ENCODE measurements around the gene DNAJC19.
"Not testable (repeated sequence)": the region's sequence is repeated elsewhere in the genome, so short reads cannot be mapped to it uniquely, and the experiment has no call there.

The DNAJC19 gene
- total RNA-seq, result 16.2 to 36.8 reads per million in 2 donors

DNA sequence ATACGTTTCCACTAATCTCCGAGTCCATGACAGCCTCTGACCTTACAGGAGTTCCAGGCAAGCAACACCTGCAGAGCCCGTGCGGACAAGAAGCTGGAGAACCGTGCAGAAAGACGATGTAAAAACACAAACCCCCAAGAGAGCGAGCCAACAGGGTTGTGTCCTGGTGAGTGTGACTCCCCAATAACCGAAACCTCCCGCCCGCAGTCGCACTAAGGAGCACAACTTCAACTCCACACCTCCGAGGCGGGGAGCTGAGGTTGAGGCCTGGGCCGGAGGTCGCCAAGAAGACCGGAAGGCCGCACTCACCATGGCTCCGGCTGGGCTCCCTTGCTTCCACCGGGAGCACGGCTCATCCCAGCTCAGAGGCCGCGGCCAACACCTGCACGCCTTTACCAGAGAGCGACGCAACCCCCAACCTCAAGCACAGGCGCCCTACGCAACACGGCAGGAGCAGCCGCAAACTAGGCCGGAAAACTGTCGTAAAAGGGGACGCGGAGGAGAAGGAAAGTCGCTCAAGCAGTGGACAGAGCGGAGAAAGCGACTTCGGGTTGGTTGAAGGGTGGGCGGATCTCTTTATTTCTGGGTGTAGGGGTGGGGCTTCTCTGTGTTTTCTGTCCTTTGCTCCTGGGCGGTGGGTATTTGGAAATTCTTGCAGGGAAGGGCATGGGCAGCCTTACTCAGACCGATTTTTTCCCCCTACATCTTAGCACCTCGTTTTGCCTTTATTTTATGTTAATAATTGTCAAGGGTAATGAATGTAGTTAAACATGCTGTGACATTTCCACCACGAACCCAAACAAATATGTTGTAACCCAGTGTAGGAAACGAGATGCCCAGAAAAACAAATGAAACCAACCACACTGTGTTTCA is at the start of gene DNAJC19:
DNAJC19 (minus strand) TSS at position 446 of the 873 bp plus-strand sequence; CDS start at position 312, 134 bp downstream.
- DNase-seq, result peak; percentile 84

DNA sequence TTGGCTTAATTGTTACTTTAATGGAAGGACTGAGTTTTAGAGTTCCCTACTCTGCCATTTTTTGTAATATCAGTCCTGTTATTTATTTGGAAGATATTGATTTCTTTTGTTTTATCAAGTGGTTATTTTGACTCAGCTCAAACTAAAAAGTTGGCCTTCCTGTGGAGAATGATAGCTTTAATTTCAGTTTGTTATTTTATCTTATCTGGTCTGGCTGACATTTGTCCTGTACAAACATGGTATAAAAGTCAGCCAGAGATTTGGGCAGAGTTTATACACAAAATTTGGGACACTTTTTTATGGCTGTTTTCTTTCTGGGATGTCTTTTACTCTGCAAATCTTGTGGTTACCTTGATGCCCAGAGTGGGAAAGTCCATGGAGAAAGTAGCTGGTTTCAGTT is 41.4 kb upstream of the DNAJC19 start:
- DNase-seq, result no peak

DNA sequence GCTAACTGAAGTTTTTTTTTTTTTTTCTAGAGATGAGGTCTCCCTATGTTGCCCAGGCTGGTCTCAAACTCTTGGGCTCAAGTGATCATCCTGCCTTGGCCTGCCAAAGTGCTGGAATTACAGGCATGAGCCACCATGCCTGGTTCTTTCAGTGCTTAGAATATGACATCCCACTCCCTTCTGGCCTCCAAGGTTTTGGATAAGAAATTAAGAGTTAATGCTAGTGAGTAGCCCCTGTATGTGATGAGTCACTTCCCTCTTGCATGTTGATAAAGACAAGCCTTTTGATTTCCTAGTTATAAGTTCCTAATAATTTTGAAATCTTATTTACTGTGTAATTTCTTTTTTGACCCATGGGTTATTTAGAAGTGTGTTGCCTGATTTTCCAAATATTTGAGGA is 35.7 kb upstream of the DNAJC19 start:
- no peak for DNase-seq

DNA sequence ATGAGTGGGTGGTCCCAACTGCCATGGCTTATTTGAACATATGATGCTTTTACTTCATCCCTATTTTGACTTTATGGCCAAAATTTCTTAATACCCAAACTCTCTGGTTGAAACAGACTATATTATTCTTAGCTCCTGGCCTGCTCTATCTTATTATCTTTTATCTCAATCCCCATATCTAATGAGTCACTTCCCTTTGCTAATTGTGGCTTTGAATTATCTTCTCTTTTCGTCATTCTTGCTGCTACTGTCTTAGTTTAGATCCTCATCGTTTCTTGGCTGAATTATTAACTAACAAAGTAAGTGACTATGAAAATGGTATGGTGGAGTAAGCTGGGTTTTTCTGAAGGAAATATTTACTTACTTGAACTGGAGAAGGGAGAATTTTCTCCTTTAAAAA is 28.2 kb upstream of the DNAJC19 start:
- DNase-seq, result no peak

DNA sequence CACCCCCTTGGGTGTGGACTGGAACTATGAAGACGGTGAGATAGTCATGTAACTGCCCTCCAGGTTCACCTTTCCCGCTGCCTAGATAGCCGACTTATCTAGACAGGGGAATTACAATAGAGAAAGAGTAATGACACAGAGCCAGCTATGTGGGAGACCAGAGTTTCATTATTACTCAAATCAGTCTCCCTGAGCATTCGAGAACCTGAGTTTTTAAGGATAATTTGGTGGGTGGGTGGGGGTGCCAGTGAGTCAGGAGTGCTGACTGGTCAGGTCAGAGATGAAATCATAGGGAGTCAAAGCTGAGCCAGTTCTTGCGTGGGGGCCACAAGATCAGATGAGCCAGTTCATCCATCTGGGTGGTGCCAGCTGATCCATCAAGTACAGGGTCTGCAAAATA is 19.7 kb upstream of the DNAJC19 start:
- no peak for DNase-seq

DNA sequence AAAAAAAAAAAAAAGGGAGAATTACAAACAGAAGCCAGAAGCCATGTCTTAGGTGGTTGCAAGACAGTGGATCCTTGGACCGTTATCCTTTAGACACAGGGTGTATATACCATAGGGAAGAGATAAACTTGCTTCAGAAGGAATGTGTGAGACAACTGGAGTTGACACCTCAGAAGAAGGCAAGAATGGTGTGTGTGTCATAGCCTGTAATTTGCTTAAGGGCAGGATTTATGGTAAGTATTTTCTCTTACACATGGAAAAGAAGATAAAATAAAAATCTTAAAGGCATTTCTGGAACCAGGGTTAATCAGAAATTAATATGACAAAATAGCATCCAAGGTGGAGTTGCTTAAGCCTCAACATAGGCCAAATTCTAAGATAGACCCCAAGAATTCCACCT is 19.3 kb upstream of the DNAJC19 start:
- no peak for DNase-seq

DNA sequence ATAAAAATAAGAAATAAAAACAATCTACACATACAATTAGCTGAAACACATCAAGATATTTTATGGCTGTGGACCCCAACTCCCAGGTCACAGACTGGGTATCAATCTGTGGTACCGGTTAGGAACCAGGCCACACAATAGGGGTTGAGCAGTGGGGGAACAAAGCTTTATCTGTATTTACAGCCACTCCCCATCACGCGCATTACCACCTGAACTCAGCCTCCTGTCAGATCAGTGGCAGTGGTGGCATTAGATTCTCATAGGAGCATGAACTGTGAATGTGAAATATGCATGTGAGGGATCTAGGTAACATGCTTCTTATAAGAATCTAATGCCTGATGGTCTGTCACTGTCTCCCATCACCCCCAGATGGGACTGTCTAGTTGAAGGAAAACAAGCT is 17.7 kb upstream of the DNAJC19 start:
- DNase-seq, result no peak

DNA sequence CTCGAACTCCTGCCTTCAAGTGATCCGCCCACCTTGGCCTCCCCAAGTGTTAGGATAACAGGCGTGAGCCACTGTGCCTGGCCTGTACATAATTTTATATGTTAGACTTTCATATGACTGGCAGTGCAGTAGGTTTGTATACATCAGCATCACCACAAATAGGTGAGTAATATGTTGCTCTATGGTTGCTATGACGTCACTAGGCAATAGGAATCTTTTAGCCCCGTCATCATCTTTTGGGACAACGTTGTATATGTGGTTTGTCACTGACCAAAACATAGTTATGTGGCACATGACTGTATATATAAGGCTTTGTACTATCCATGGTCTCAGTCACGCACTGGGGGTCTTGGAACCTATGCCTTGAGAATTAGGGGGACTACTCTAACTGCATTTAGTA is 17.0 kb upstream of the DNAJC19 start:
- no peak for DNase-seq

DNA sequence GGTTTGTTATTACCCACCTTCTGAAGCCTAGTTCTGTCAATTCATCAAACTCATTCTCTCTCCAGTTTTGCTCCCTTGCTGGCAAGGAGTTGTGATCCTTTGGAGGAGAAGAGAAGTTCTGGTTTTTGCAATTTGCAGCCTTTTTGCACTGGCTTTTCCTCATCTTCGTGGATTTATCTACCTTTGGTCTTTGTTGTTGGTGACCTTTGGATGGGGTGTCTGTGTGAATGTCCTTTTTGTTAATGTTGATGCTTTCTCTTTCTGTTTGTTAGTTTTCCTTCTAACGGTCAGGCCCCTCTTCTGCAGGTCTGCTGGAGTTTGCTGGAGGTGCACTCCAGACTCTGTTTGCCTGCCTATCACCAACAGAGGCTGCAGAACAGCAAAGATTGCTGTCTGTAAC is 13.9 kb upstream of the DNAJC19 start:
- not testable (repeated sequence) for DNase-seq

DNA sequence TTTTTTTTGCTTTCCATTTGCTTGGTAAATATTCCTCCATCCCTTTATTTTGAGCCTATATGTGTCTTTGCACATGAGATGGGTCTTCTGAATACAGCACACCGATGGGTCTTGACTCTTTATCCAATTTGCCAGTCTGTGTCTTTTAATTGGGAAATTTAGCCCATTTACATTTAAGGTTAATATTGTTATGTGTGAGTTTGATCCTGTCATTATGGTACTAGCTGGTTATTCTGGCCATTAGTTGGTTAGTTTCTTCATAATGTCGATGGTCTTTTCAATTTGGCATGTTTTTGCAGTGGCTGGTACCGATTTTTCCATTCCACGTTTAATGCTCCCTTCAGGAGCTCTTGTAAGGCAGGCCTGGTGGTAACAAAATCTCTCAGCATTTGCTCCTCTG is 12.8 kb upstream of the DNAJC19 start:
- DNase-seq, result not testable (repeated sequence)

DNA sequence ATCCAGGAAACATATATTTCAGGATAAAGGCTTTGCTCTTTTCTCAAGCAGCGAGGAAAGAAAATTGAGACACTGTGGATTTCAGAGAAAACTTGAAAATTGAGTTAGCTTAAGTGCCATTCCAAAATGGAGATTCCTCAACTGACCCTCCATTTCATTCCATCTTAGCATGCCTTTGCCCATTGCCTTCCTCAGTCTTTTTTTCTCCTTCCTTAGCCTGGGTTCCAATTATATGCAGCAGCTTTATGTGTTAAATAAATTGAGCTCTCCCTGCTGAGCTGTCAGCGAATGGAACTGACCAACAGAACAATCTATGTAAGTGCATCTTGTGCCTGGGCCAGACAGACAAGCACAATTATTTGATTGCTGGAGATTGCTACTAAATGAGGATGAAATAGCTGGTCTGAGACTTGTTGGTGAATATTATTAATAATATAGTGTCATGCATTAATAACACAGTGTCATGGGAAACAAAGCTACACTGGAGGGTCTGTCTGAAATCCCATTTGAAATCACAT is 6.9 kb upstream of the DNAJC19 start:
- DNase-seq, result no peak

DNA sequence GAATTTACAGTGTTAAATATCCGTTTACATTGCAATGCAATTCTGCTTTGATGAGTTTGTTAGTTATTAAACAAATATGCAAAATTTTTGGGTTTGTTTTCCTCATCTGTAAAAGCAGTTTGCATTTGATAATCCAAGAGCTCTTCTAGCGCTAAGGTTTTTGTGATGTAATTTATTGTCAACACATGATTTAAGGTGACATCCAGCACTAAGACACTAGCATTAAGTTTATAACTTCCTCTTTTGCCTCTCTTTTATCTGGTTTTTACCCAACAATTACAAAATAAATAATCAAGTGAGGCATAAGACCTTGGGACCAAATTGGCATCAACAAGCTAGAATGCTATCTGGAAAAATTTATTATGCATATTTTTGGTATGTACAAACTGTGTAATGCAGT is 969 bp upstream of the DNAJC19 start:
- no peak for DNase-seq

DNA sequence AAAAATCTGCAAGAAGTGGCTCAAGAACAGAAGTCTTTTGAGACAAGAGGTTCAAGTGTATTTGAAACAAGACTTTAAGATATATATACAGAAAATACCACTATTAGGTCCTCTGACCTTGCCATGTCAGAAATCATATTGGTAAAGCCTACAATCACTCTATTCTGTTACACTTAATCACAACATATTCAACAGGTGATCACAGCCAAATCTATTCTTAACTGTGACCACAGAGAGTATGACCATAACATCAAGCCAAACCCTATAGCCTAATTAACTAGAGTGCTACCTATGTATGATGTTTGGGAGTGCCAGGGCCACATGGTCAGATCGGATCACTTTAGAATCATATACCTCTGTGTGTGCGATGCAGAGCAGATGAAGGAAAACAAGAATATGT is 2.2 kb downstream of the DNAJC19 start:
- no peak for DNase-seq

DNA sequence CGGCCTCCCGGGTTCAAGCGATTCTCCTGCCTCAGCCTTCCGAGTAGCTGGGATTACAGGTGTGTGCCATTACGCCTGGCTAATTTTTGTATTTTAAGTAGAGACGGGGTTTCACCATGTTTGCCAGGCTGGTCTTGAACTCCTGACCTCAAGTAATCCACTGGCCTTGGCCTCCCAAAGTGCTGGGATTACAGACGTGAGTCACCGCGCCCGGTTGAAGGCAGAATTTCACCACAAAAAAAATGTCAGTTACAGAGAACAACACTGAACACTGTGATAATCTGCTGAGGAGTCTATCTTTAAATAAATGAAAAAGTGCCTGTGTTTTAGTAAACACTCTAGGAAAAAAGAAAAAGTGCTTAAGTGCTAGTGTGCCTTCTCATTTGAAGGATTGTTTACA is 3.2 kb downstream of the DNAJC19 start:
- not testable (repeated sequence) for DNase-seq

DNA sequence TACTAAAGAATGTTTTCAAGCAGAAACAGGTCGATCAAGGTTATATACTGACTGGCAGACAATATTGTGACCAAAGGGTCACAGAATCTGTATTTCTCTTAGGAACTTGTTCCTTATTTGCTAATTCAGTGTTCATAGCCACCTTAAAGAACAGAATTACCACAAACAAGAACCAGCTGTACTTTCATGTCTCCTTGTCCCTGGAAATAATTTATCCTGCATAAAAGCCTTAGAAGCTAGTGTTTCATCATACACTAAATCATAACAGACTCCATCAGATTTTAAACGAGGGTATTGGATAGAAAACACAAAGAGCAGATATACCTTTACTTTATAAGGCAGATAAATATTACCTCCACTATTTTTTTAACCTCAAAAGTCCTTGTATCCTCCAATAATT is 6.4 kb downstream of the DNAJC19 start:
- no peak for DNase-seq

DNA sequence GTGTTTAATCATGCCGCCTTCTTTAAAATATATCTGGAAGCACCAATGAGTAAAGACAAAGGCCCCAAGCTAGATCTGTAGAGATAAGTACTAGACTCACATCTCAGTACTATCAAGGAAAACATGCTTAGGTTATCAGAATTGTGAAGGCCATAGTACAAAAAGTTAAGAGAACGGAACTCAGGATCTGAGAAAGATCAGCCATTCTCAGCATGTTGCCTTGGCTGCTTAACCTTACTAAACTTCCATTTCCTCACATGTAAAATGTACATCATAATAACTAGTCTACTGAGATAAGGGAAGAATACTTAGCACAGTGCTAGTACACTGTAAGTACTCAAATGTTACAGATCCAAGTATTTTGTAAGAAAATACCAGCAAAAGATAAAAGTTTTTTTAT is 7.6 kb downstream of the DNAJC19 start:
- no peak for DNase-seq

DNA sequence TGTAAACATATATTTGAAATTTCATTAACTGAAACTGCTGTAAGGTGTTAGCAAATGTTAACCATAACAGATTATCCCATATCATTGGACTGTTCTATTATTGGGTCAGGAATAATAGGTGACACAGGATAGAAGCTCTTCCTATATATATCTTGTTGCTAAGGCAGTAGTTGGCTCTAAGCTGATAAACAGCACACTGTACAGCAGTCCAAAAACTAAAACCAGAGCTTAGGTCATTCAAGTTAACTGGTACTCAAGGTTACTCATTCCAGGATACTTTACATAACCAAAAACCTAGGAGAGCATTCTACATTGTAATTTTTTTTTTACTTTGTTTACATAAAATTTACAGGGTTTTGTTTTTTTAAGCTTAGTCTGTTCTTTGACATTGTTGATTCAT is 8.9 kb downstream of the DNAJC19 start:
- no peak for DNase-seq

DNA sequence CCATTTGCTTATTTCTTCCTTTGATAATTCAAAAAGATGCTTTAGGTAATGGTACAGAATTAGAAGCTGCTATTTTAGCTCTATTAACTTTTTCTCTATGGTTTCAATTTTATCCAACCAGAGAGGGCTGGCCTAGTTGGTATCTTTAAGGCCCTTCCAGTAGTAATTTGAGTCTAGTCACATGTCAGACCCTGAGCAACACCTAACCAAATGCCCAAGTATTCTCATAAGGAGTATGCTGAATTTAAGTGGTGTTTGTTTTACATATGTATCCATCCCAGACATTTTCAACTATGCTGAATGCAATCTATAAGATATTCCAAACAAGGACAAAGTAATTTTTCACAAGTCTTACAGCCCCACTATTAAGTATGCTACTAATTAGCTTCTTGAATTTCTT is 9.6 kb downstream of the DNAJC19 start:
- no peak for DNase-seq

DNA sequence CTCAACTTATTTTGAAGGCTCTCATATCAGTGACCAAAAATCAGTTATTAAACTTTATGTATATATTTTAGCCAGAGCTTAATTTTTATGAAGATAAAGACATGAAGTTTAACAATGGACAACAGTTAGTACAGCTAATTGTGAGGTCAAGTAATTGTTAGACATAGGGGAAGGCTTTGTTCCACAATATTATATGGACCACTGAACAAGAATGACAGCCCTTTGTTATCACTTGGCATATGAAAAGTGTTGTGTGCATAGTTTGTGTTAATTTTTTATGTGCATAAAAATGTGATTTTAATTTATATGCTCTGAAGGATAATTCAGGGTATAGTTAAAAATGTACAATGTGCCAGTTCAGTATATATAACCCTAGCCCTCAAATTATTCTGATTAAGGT is 12.0 kb downstream of the DNAJC19 start:
- no peak for DNase-seq

DNA sequence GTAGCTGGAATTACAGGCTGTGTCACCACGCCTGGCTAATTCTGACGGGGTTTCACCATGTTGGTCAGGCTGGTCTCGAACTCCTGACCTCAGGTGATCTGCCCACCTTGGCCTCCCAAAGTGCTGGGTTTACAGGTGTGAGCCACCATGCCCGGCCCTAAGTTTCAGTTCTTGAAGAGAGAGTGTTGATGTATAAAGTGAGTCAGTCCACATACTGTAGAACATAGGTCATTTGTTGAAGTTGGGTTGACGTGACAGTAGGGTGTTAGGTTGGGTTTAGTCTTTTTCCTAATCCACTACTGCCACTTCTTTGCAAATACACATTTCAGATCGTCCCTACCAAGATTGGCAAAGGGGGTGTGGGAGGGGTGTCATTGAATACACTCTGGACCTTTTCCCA is 15.2 kb downstream of the DNAJC19 start:
- DNase-seq, result no peak

DNA sequence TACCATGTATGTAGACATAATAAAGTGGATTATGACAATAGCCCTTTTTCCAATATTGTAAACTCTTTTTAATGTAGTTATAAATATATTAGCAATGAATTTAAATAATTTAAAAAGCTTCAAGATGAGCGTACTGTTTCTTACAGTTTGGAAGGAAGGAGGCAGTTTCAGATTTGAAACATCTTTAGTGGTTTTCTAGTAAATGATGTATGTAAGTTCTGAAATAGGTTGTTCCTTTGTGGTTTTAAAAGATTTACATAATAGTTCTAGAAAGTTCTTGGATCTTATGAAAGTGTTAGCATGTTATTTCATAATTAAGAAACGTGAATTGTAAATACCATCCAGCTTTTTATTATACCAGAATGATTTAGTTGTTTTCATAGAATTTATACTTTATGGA is 16.0 kb downstream of the DNAJC19 start:
- no peak for DNase-seq

DNA sequence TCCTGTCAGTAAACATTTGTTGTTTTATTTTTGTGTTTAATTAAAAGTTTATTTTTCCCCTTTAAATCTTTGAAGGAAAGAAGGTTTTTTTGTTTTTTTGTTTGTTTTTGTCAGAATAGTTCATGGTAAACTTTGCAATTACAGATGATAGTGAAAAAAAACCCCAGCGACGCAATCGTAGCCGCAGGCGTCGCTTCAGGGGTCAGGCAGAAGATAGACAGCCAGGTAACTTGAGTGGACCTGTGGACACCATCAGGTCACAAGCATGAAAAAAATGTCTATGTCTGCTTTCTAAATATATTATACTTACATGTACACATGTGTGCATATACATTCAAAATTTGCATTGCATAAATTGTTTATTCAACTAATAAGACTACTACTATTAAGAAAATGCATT is 18.6 kb downstream of the DNAJC19 start:
- no peak for DNase-seq

DNA sequence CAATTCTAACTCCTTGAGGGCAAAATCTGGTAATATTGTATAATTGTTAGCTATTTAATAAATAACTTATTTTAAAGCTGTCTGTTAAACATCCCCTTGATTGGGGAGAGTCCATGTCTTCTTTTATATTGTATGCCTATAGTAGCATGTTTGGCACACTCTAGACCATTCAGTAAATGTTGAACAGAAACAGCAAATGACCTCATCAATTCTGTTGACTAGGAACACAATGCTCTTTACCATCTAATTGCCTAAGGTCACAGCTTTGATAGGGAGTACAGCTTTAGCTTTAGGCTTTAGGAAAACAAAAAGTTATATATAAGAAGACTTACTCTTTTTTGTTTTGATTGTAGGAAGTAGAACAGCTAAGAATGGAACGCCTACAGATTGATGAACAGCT is 27.0 kb downstream of the DNAJC19 start:
- DNase-seq, result no peak

DNA sequence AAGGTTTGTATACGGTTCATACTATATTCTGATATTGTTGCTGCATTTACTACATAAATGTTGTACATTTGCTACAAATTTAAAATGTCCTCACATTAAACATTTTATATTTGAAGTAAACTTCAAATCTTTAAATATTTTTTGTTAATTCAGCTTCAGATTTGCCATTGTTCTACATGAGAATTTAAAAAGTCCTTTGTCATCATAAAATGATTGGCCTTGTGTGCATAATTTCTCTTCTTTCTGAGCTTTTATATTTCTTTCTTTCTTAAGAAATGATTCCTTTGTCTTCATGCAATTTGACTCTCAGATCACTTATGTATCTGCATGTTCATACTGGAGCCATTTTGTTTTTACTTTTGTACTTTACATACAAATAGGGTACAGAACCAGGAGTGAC is 28.0 kb downstream of the DNAJC19 start:
- DNase-seq, result no peak

DNA sequence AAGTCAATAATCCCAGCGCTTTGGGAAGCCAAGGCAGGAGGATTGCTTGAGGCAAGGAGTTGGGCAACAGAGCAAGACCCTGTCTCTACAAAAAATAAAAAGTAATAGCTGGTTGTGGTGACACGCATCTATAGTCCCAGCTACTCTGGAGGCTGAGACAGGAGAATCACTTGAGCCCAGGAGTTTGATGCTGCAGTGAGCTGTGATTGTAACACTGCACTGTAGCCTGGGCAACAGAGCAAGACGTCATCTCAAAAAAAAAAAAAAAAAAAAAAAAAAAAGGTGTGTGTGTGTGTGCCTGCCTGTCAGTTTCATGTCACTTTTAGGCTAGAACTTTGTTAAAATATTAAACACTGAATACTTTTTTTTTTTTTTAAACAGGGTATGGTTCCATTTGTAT is 28.4 kb downstream of the DNAJC19 start:
- no peak for DNase-seq

All from T-helper 9 cell (primary cell).